Activated CD8-positive, alpha-beta T cell treated with anti-CD3 and anti-CD28 coated beads, Interleukin-2, amount 10 ng/mL, durations not matched to agents 7 days and 5 days (primary cell): ENCODE measurements around the gene FMNL3. TPM values are rescaled to one million over a fixed set of nuclear protein-coding genes. Genes with fewer than 3 reads are reported as not detected.
"Not testable (repeated sequence)": the region's sequence is repeated elsewhere in the genome, so short reads cannot be mapped to it uniquely, and the experiment has no call there.

ENCODE experiments used
- ATAC-seq: fragments of 150-1000 bp; cut with Tn5 transposase; one replicate; pipeline ENCODE4 v1.10.0; 2021; ENCODE audit warnings: moderate library complexity
- CTCF ChIA-PET: fragments of 350-600 bp; sonication (Branson Sonifier 250); formaldehyde crosslinking; loops from one replicate; lab custom pipeline; 2021; ENCODE audit warnings: antibody characterized with exemption; lab: Charles Lee
- POLR2A ChIA-PET: fragments of 350-600 bp; sonication (Branson Sonifier 250); formaldehyde crosslinking; loops from one replicate; lab custom pipeline; 2021; ENCODE audit warnings: antibody characterized with exemption; lab: Charles Lee
- DNase-seq: peaks from one replicate; pipeline ENCODE4 v3.0.0-alpha.2; 2020
- H3K27ac Mint-ChIP-seq: one replicate; pipeline ENCODE4 v1.8.0; 2021; ENCODE audit warnings: mild to moderate bottlenecking, mixed read lengths
- H3K27me3 Mint-ChIP-seq: one replicate; pipeline ENCODE4 v1.8.0; 2021; ENCODE audit warnings: low read depth, mixed read lengths
- H3K36me3 Mint-ChIP-seq: one replicate; pipeline ENCODE4 v1.8.0; 2021; ENCODE audit warnings: low read depth, mixed read lengths
- H3K4me1 Mint-ChIP-seq: one replicate; pipeline ENCODE4 v1.8.0; 2021; ENCODE audit warnings: low read depth, mixed read lengths
- H3K4me3 Mint-ChIP-seq: one replicate; pipeline ENCODE4 v1.8.0; 2021; ENCODE audit warnings: mild to moderate bottlenecking, mixed read lengths
- H3K9me3 Mint-ChIP-seq: one replicate; pipeline ENCODE4 v1.8.0; 2022; ENCODE audit warnings: mixed read lengths; ENCODE audit not compliant: insufficient read depth
- total RNA-seq, 2 experiments: library from RNA; stranded (reverse); gene quantifications; one replicate each; pipeline ENCODE4 v1.2.3, GENCODE V29; 2021

The FMNL3 gene
- total RNA-seq, 2 experiments from 2014 or later: 53.5 to 54.5 TPM

DNA sequence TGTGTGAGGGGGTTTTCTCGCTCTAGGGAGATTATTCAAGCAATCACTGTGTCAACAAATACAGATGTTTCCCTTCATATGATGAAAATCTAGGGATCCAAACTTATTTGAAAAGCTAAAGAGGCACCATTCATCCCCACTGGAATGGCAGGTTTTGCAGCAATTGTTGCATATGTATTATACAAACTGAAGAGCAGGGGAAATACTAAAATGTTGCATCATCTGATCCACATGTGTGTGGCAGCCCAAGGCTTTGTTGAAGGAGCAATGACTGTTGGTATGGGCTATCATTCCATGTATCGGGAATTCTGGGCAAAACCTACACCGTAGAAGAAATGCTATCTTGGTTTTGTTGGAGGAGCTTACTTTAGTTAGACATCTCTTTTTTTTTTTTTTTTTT, 87.9 kb downstream of the FMNL3 start:
- ATAC-seq: no peak
- Mint-ChIP-seq H3K4me3 (no peak overlapping the region), H3K27ac (no peak overlapping the region), H3K9me3 (no peaks in the 10 kb centered on the region), H3K4me1 (peaks cover 30% of the 10 kb centered on the region), H3K36me3 (peaks cover 2% of the 10 kb centered on the region), H3K27me3 (peaks cover 21% of the 10 kb centered on the region)
- POLR2A ChIA-PET: interaction anchor here (0.6 to 1.5 kb wide), 2 partner anchors 10 to 138 kb away, joined by 3 to 4 read pairs; no protein-coding TSS in a partner anchor
- DNase-seq: no peak
- CTCF ChIA-PET: interaction anchor here (1.2 to 2.0 kb wide), 4 partner anchors 18 to 261 kb away, joined by 3 to 6 read pairs (median 4); no protein-coding TSS in a partner anchor

DNA sequence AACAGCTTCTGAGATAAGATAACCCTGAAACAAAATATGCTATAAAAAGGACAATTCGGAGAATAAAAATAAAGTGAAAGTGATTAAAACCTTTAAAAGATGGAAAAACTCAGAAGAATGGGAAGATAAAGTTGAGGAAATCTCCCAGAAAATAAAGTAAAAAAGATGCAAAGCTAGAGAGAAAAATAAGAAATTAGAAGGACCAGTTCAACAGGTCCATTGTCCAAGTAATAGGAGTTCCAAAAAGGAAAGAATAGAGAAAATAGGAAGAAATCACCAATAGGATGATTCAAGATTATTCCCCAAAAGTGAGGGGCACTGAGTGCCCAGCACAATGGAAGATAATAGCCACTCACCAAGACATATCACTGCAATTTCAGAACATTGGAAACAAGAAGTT, 88.6 kb downstream of the FMNL3 start:
- DNase-seq (no peak), ATAC-seq (no peak)
- peaks cover 21% of the 10 kb centered on the region for H3K27me3 Mint-ChIP-seq
- CTCF ChIA-PET: interaction anchor here (0.6 to 2.0 kb wide), 4 partner anchors 38 to 261 kb away, joined by 3 to 6 read pairs (median 4); no protein-coding TSS in a partner anchor
- H3K4me1 Mint-ChIP-seq: peaks cover 26% of the 10 kb centered on the region
- H3K4me3 Mint-ChIP-seq: no peak overlapping the region
- H3K9me3 Mint-ChIP-seq: no peaks in the 10 kb centered on the region
- H3K36me3 Mint-ChIP-seq: peaks cover 2% of the 10 kb centered on the region
- POLR2A ChIA-PET: interaction anchor here (1.5 kb wide), 1 partner anchor 11 kb away, joined by 3 read pairs; no protein-coding TSS in a partner anchor
- no peak overlapping the region for H3K27ac Mint-ChIP-seq

DNA sequence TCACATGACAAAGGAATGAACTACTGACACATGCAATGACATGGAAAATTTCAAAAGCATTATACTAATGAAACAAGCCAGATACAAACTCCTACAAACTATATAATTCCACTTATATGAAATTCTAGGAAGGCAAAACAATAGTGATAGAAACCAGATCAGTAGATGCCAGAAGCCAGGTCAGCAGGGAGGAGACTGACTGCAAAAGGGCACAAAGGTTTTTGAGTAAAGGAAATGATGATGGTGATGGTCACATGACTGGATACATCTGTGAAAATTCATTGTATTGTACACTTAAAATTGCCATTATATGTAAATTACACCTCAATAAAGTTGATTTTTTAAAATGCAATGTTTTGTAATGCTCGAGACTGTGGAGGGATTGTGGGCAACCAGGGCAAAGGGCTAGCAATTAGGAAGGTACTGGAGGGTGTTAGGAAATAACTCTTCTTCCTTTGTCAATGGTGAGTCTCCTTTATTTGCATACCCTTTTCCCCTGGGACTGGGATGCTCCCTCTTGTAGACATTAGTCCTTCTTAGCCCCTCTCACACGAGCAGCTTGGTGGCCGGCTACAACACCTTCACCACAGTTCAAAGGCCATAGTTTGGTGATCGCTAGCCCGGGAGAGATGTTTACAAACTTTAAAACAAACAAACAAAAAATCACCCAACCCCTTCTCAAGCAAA, 90.5 kb downstream of the FMNL3 start:
- no peak overlapping the region for H3K4me3 Mint-ChIP-seq
- ChIA-PET POLR2A (no interaction called here), CTCF (no interaction called here)

DNA sequence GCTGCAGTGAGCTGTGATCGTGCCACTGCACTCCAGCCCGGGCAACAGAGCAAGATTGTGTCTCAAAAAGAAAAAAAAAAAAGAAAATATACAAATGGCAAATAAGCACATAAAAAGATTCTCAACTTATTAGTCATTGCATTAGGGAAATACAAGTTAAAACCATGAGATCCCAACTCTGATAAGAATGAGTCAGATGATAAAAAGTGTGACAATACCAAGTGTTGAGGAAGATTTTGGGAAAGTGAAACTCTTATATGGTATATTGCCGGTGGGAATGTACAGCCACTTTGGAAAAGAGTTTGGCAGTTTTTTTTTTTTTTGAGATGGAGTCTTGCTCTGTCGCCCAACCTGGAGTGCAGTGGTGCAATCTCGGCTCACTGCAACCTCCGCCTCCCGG, 91.5 kb downstream of the FMNL3 start:
- H3K36me3 Mint-ChIP-seq: peaks cover 2% of the 10 kb centered on the region
- CTCF ChIA-PET: interaction anchor here (1.3 kb wide), 1 partner anchor 147 kb away, joined by 4 read pairs; no protein-coding TSS in a partner anchor
- ATAC-seq (no peak), DNase-seq (no peak)
- H3K9me3 Mint-ChIP-seq: no peaks in the 10 kb centered on the region
- H3K4me1 Mint-ChIP-seq: peaks cover 7% of the 10 kb centered on the region
- no peak overlapping the region for H3K4me3 Mint-ChIP-seq
- H3K27ac Mint-ChIP-seq: no peak overlapping the region
- peaks cover 21% of the 10 kb centered on the region for H3K27me3 Mint-ChIP-seq
- POLR2A ChIA-PET: no interaction called here

More for the DNA sequence above, 90.5 kb downstream of the FMNL3 start:
- H3K36me3 Mint-ChIP-seq: peaks cover 2% of the 10 kb centered on the region
- no peak overlapping the region for H3K27ac Mint-ChIP-seq
- peaks cover 24% of the 10 kb centered on the region for H3K27me3 Mint-ChIP-seq
- DNase-seq (no peak), ATAC-seq (no peak)
- peaks cover 17% of the 10 kb centered on the region for H3K4me1 Mint-ChIP-seq
- H3K9me3 Mint-ChIP-seq: no peaks in the 10 kb centered on the region

DNA sequence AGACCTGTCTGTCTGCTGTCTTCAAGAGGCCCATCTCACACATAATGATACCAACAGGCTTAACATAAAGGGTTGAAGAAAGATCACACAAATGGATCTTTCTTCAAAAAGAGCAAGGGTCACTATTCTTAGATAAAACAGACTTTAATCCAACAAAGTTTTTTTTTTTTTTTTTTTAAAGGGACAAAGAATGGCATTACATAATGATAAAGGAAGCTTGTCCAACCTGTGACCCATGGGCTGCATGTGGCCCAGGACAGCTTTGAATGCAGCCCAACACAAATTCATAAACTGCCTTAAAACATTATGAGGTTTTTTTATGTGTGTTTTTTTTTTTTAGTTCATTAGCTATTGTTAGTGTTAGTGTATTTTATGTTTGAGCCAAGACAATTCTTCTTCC, 95.0 kb downstream of the FMNL3 start:
- H3K9me3 Mint-ChIP-seq: peaks cover 5% of the 10 kb centered on the region
- POLR2A ChIA-PET: no interaction called here

DNA sequence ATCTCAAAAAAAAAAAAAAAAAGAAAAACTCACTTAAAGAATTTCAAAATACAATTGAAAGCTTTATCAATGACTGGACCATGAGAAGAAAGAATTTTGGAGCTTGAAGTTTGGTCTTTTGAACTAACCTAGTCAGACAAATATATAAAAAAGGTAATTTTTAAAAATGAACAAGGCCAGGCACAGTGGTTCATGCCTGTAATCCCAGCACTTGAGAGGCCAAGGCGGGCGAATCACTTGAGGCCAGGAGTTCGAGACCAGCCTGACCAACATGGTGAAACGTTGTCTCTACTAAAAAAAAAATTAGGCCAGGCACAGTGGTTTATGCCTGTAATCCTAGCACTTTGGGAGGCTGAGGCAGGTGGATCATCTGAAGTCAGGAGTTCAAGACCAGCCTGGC, 96.4 kb downstream of the FMNL3 start:
- CTCF ChIA-PET, H3K4me1 Mint-ChIP-seq, POLR2A ChIA-PET, H3K27ac Mint-ChIP-seq, H3K36me3 Mint-ChIP-seq, H3K9me3 Mint-ChIP-seq, H3K27me3 Mint-ChIP-seq, ATAC-seq, DNase-seq, H3K4me3 Mint-ChIP-seq: not testable (repeated sequence)

More for the DNA sequence above, 95.0 kb downstream of the FMNL3 start:
- DNase-seq (no peak), ATAC-seq (no peak)
- no peak overlapping the region for H3K27ac Mint-ChIP-seq
- CTCF ChIA-PET: interaction anchor here (1.1 kb wide), 1 partner anchor 245 kb away, joined by 3 read pairs; the partner anchor contains the start of gene SPATS2
- peaks cover 7% of the 10 kb centered on the region for H3K4me1 Mint-ChIP-seq
- H3K27me3 Mint-ChIP-seq: peaks cover 6% of the 10 kb centered on the region
- H3K4me3 Mint-ChIP-seq: no peak overlapping the region
- peaks cover 5% of the 10 kb centered on the region for H3K36me3 Mint-ChIP-seq

DNA sequence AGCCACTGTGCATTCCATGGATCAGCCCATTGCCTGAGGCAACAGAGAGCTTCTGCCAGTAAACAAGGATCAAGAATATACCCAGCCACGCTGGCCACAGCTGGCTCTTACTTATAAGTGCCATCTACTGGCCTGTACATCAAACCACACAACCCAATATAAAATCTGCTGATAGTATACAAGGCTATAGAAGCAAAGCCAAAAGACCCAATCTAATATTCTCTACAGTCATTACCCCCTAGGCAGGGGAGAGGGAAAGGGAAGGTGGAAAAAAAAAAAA, 97.4 kb downstream of the FMNL3 start:
- ChIA-PET CTCF (no interaction called here), POLR2A (no interaction called here)
- ATAC-seq (no peak), DNase-seq (no peak)
- peaks cover 8% of the 10 kb centered on the region for H3K4me1 Mint-ChIP-seq
- no peak overlapping the region for H3K4me3 Mint-ChIP-seq
- no peak overlapping the region for H3K27ac Mint-ChIP-seq
- peaks cover 3% of the 10 kb centered on the region for H3K27me3 Mint-ChIP-seq
- H3K9me3 Mint-ChIP-seq: peaks cover 5% of the 10 kb centered on the region
- peaks cover 5% of the 10 kb centered on the region for H3K36me3 Mint-ChIP-seq

DNA sequence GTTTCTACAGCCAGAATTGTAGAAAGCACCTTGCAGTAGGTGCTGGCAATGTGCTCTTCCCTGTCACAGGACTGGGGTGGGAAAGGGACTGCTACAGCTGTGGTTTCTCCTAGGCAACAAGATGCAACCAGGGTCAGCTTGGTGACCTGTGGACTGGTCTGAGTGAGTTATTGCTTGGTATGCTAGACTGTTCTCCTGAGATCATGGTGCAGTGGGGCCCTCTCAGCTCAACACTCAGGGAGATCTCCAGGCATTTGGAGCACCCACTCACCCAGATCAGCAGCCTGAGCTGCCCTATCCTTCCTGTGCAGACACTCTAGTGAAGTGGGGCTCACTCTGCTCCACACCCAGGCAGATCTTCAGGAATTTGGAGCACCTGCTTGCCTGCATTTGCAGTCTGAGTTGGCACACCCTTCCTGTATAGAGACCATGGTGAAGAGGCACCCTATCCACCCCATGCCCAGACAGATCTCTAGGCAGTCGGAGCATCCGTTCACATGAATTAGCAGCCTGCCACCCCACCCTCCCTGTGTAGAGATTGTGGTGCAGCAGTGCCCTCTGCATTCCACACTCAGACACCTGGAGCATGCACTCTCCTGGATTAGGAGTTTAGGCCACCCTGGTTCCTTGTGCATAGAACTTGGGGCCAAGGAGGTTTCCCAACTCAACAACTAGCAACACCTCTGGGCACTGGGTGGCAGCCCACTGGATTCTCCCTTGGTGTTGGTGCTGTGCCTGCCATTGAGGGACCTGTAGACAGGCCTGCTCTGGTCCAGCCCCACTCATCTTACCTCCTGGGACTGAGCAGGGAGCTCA, 97.9 kb downstream of the FMNL3 start:
- H3K27ac Mint-ChIP-seq: no peak overlapping the region
- H3K4me1 Mint-ChIP-seq: peaks cover 8% of the 10 kb centered on the region
- H3K27me3 Mint-ChIP-seq: peaks cover 3% of the 10 kb centered on the region
- CTCF ChIA-PET: no interaction called here
- no peak overlapping the region for H3K4me3 Mint-ChIP-seq
- H3K36me3 Mint-ChIP-seq: peaks cover 5% of the 10 kb centered on the region
- H3K9me3 Mint-ChIP-seq: peaks cover 5% of the 10 kb centered on the region
- ATAC-seq (no peak), DNase-seq (no peak)
- POLR2A ChIA-PET: interaction anchor here (0.5 kb wide), 1 partner anchor 369 kb away, joined by 3 read pairs; no protein-coding TSS in a partner anchor

DNA sequence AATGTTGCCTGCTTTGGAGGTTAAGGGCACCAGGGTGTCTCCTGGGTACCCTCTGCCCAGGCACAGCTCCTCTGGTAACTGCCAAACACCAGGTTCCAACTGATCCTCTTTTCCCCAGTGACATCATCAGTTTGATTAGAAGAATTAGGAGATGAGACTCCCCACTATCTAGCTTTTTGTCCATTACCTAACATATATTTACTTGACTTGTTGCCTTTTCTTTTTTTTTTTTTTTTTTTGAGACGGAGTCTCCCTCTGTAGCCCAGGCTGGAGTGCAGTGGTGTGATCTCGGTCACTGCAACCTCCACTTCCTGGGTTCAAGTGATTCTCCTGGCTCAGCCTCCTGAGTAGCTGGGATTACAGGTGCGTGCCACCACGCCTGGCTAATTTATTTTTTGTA, 101.7 kb downstream of the FMNL3 start, which contains the start of gene FAM186B:
TSS of gene FAM186B (minus strand) at position 101 of the 400 bp plus-strand sequence. CDS start 162 bp downstream, outside the sequence.
- H3K27ac Mint-ChIP-seq, POLR2A ChIA-PET, H3K36me3 Mint-ChIP-seq, ATAC-seq, H3K9me3 Mint-ChIP-seq, H3K4me3 Mint-ChIP-seq, H3K4me1 Mint-ChIP-seq, DNase-seq, H3K27me3 Mint-ChIP-seq: not testable (repeated sequence)
- CTCF ChIA-PET: interaction anchor here (0.6 to 1.5 kb wide), 3 partner anchors 172 to 362 kb away, joined by 3 read pairs; no protein-coding TSS in a partner anchor

DNA sequence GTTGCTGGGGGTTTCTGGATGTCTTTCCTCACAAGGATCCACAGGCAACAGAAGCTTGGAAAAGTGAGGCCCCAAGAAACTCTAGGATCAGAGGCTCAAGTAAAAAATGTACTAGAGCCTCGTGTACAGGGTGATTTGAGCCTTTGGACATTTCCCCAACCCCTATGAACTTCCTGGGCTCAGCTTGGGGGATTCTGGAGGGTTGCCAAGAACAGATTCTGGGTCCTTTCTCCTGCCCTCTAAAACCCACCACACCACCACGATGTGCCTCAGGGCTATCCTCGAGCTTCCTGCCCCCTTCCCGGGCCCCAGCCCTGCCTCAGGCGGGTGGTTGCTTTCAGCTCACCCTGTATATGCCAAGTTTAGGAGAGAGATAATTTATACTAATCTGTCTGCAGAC, 102.3 kb downstream of the FMNL3 start:
- H3K4me3 Mint-ChIP-seq: no peak overlapping the region
- peaks cover 1% of the 10 kb centered on the region for H3K36me3 Mint-ChIP-seq
- ATAC-seq (no peak), DNase-seq (no peak)
- H3K27me3 Mint-ChIP-seq: no peaks in the 10 kb centered on the region
- H3K9me3 Mint-ChIP-seq: peaks cover under 1% of the 10 kb centered on the region
- POLR2A ChIA-PET: no interaction called here
- peaks cover 8% of the 10 kb centered on the region for H3K4me1 Mint-ChIP-seq
- CTCF ChIA-PET: interaction anchor here (0.6 to 1.9 kb wide), 6 partner anchors 24 to 363 kb away, joined by 3 to 9 read pairs (median 3); no protein-coding TSS in a partner anchor
- no peak overlapping the region for H3K27ac Mint-ChIP-seq

DNA sequence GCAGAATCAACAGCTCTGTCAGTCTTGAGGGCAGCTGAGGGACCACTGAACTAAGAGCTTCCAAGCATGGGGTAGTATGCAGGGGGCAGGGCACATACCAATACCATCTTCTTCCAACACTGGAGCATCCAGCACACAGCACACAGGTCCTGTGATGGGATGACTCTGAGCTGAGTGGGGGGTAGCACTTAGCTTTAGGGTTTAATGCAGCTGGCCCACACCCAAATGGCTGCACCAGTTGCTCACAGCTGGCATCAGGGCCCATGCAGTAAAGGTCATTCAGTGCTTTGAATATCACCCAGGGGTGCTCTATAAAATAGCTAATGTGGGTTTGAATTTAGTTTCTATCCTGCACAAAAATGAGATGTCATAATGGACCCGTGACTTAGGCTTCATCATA, 103.5 kb downstream of the FMNL3 start:
- ATAC-seq (no peak), DNase-seq (no peak)
- Mint-ChIP-seq H3K4me3 (no peak overlapping the region), H3K9me3 (no peaks in the 10 kb centered on the region), H3K4me1 (peaks cover 8% of the 10 kb centered on the region), H3K36me3 (no peaks in the 10 kb centered on the region), H3K27ac (no peak overlapping the region), H3K27me3 (no peaks in the 10 kb centered on the region)
- ChIA-PET CTCF (interaction anchor here (1.2 to 1.9 kb wide), 4 partner anchors 20 to 256 kb away, joined by 3 to 9 read pairs (median 4); no protein-coding TSS in a partner anchor), POLR2A (no interaction called here)
